ENCODE data around the gene SOX1.

Gene SOX1

DNA sequence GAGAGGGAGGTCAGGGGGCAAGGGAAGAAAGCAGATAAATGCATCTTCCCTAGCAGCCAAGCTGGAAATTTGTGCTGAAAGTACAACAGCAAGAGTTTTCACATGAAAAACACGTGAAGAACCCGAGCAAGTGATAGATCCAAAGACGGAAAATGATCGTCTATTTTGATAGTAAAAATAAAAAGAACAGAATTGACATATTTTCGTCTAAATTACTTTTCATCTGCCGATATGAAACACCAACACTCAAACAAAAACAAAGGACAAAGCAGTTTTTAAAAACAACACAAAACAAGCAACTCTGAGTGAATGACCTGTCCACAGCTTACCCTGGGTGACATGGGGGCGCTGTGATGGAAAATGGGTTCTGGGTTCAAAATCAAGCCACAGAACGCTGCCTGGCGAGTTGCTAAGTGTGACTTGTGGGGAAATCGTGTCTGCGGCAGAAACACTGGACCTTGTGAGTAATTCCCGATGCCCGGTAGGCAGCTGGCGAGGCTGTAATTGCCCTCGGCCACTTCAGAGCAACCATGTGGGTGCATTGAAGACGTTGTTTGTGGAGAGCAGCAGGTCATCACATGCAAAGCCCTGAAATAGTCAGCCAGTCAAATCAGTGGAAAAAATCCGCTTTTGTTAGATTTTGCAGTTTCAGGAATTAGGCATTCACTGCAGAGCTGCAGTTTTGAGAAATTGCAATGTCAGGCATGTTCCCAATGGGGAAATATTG, 7.4 kb downstream of the SOX1 start:
- no peak overlapping the region for H3K27ac ChIP-seq (ENCODE audit: low read length)
- no peak overlapping the region for H3K4me3 ChIP-seq (ENCODE audit: low read depth in 1 of 2, low read length in 2 of 2)
- H3K4me1 ChIP-seq (ENCODE audit: control insufficient read depth in 1 of 2, insufficient read depth in 2 of 2, low read length in 2 of 2), result peaks cover 0 to 21% of the 10 kb centered on the region in 2 donors
- H3K27me3 ChIP-seq (ENCODE audit: low read depth, low read length), result peaks cover 61% of the 10 kb centered on the region
- H3K36me3 ChIP-seq (ENCODE audit: control insufficient read depth in 1 of 2, insufficient read depth in 2 of 2, low read length in 2 of 2), result no peaks in the 10 kb centered on the region
- H3K9me3 ChIP-seq (ENCODE audit: control insufficient read depth in 1 of 2, low read length in 2 of 2), result no peaks in the 10 kb centered on the region

GRCh38 chr13:112077729-112078128, 10.8 kb downstream of the SOX1 start:
- no peak overlapping the region for H3K4me3 ChIP-seq (ENCODE audit: low read depth in 1 of 2, low read length in 2 of 2)
- H3K27me3 ChIP-seq (ENCODE audit: low read depth, low read length), result peaks cover 38% of the 10 kb centered on the region
- peaks cover under 1 to 5% of the 10 kb centered on the region in 2 donors for H3K9me3 ChIP-seq (ENCODE audit: control insufficient read depth in 1 of 2, low read length in 2 of 2)
- H3K27ac ChIP-seq (ENCODE audit: low read length), result no peak overlapping the region
- peaks cover 0 to 13% of the 10 kb centered on the region in 2 donors for H3K4me1 ChIP-seq (ENCODE audit: control insufficient read depth in 1 of 2, insufficient read depth in 2 of 2, low read length in 2 of 2)
- H3K36me3 ChIP-seq (ENCODE audit: control insufficient read depth in 1 of 2, insufficient read depth in 2 of 2, low read length in 2 of 2), result no peaks in the 10 kb centered on the region

GRCh38 chr13:112078216-112078615, 11.3 kb downstream of the SOX1 start:
- peaks cover 38% of the 10 kb centered on the region for H3K27me3 ChIP-seq (ENCODE audit: low read depth, low read length)

DNA sequence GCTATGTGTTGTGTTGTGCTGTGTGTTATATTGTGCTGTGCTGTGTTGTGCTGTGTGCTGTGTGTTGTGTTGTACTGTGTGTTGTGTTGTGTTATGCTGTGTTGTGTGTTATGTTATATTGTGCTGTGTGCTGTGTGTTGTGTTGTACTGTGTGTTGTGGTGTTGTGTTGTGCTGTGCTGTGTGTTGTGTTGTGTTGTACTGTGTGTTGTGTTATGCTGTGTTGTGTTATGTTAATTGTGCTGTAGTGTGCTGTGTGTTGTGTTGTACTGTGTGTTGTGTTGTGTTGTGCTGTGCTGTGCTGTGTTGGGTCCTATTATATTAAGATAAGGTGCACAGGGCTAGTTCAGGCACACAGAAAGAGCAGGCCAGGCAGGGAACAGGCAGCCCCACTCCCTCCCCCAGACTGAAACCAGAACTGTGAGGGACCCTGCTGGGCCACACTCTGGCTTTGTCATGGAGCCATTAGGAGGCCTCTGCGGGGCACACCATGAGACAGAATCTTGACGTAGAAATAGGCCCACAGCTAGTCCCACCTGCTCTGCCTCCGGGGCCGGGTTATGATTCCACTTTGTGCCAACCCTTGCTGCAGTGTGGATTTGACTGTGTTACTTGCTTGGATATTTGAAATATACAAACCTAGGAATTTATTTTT, 12.1 kb downstream of the SOX1 start:
- peaks cover 34% of the 10 kb centered on the region for H3K27me3 ChIP-seq (ENCODE audit: low read depth, low read length)
- H3K4me1 ChIP-seq (ENCODE audit: control insufficient read depth in 1 of 2, insufficient read depth in 2 of 2, low read length in 2 of 2), result peaks cover 0 to under 1% of the 10 kb centered on the region in 2 donors
- peaks cover 13 to 15% of the 10 kb centered on the region in 2 donors for H3K9me3 ChIP-seq (ENCODE audit: control insufficient read depth in 1 of 2, low read length in 2 of 2)
- no peak overlapping the region for H3K27ac ChIP-seq (ENCODE audit: low read length)
- H3K4me3 ChIP-seq (ENCODE audit: low read depth in 1 of 2, low read length in 2 of 2), result no peak overlapping the region
- no peaks in the 10 kb centered on the region for H3K36me3 ChIP-seq (ENCODE audit: control insufficient read depth in 1 of 2, insufficient read depth in 2 of 2, low read length in 2 of 2)

More at GRCh38 chr13:112078216-112078615, 11.3 kb downstream of the SOX1 start:
- H3K27ac ChIP-seq (ENCODE audit: low read length), result no peak overlapping the region
- peaks cover 0 to 8% of the 10 kb centered on the region in 2 donors for H3K4me1 ChIP-seq (ENCODE audit: control insufficient read depth in 1 of 2, insufficient read depth in 2 of 2, low read length in 2 of 2)
- peaks cover 5 to 8% of the 10 kb centered on the region in 2 donors for H3K9me3 ChIP-seq (ENCODE audit: control insufficient read depth in 1 of 2, low read length in 2 of 2)
- no peaks in the 10 kb centered on the region for H3K36me3 ChIP-seq (ENCODE audit: control insufficient read depth in 1 of 2, insufficient read depth in 2 of 2, low read length in 2 of 2)
- H3K4me3 ChIP-seq (ENCODE audit: low read depth in 1 of 2, low read length in 2 of 2), result no peak overlapping the region

- peaks cover 27% of the 10 kb centered on the region for H3K27me3 ChIP-seq (ENCODE audit: low read depth, low read length)
- H3K4me1 ChIP-seq (ENCODE audit: control insufficient read depth in 1 of 2, insufficient read depth in 2 of 2, low read length in 2 of 2), result no peaks in the 10 kb centered on the region
- H3K9me3 ChIP-seq (ENCODE audit: control insufficient read depth in 1 of 2, low read length in 2 of 2), result peaks cover 18 to 22% of the 10 kb centered on the region in 2 donors
- H3K36me3 ChIP-seq (ENCODE audit: control insufficient read depth in 1 of 2, insufficient read depth in 2 of 2, low read length in 2 of 2), result no peaks in the 10 kb centered on the region
- no peak overlapping the region for H3K27ac ChIP-seq (ENCODE audit: low read length)
- no peak overlapping the region for H3K4me3 ChIP-seq (ENCODE audit: low read depth in 1 of 2, low read length in 2 of 2)
Observed at GRCh38 chr13:112079696-112080095, 12.7 kb downstream of the SOX1 start.

DNA sequence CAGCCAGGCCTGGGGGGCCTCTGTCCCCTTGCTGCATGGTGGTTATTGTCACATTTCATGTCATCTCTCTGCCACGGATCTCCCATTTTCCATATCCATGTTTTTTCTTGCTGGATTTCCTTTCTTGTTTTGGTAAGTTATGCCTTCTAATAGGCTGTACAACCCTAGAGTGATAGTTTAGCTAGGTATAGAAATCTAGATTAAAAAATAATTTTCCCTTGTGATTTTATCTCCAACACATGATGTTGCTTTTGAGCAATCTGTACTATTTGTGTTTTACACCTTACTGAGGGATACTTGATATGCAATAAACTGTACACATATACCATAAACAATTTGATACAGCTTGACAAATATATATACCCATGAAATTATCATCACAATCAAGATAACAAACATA, 17.0 kb downstream of the SOX1 start:
- Histone ChIP-seq H3K4me3 (ENCODE audit: low read depth in 1 of 2, low read length in 2 of 2) (no peak overlapping the region), H3K36me3 (ENCODE audit: control insufficient read depth in 1 of 2, insufficient read depth in 2 of 2, low read length in 2 of 2) (no peaks in the 10 kb centered on the region), H3K27ac (ENCODE audit: low read length) (no peak overlapping the region), H3K9me3 (ENCODE audit: control insufficient read depth in 1 of 2, low read length in 2 of 2) (peaks cover 18 to 32% of the 10 kb centered on the region in 2 donors), H3K4me1 (ENCODE audit: control insufficient read depth in 1 of 2, insufficient read depth in 2 of 2, low read length in 2 of 2) (no peaks in the 10 kb centered on the region), H3K27me3 (ENCODE audit: low read depth, low read length) (peaks cover under 1% of the 10 kb centered on the region)

DNA sequence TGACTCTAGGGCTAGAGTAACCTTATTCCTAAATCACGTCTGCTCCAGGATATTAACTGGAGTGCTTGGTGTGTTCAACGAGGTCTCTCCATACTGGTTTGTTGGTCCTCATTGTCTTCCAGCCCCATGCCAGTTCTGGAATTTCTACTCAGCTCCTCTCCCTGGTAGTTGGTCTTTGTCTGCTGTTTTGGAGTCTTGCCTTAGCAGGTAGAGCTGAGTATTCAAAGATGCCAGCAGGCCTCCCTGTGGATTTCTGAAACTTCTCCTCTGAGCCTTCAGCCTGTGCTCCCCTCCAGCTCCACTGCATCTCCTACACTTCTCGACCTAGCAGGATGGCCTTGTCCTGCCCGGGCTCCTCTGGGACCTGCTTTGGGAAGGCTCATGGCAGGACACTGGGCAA, 25.5 kb downstream of the SOX1 start:
- H3K36me3 ChIP-seq (ENCODE audit: control insufficient read depth in 1 of 2, insufficient read depth in 2 of 2, low read length in 2 of 2), result no peaks in the 10 kb centered on the region
- no peaks in the 10 kb centered on the region for H3K4me1 ChIP-seq (ENCODE audit: control insufficient read depth in 1 of 2, insufficient read depth in 2 of 2, low read length in 2 of 2)
- no peaks in the 10 kb centered on the region for H3K27me3 ChIP-seq (ENCODE audit: low read depth, low read length)
- no peaks in the 10 kb centered on the region for H3K9me3 ChIP-seq (ENCODE audit: control insufficient read depth in 1 of 2, low read length in 2 of 2)
- H3K4me3 ChIP-seq (ENCODE audit: low read depth in 1 of 2, low read length in 2 of 2), result no peak overlapping the region
- no peak overlapping the region for H3K27ac ChIP-seq (ENCODE audit: low read length)

- no peaks in the 10 kb centered on the region for H3K4me1 ChIP-seq (ENCODE audit: control insufficient read depth in 1 of 2, insufficient read depth in 2 of 2, low read length in 2 of 2)
- no peak overlapping the region for H3K27ac ChIP-seq (ENCODE audit: low read length)
- no peak overlapping the region for H3K4me3 ChIP-seq (ENCODE audit: low read depth in 1 of 2, low read length in 2 of 2)
- no peaks in the 10 kb centered on the region for H3K27me3 ChIP-seq (ENCODE audit: low read depth, low read length)
- no peaks in the 10 kb centered on the region for H3K9me3 ChIP-seq (ENCODE audit: control insufficient read depth in 1 of 2, low read length in 2 of 2)
- H3K36me3 ChIP-seq (ENCODE audit: control insufficient read depth in 1 of 2, insufficient read depth in 2 of 2, low read length in 2 of 2), result no peaks in the 10 kb centered on the region
Observed at GRCh38 chr13:112095354-112095753, 28.4 kb downstream of the SOX1 start.

- H3K9me3 ChIP-seq (ENCODE audit: control insufficient read depth in 1 of 2, low read length in 2 of 2), result no peaks in the 10 kb centered on the region
- no peak overlapping the region for H3K4me3 ChIP-seq (ENCODE audit: low read depth in 1 of 2, low read length in 2 of 2)
- no peaks in the 10 kb centered on the region for H3K4me1 ChIP-seq (ENCODE audit: control insufficient read depth in 1 of 2, insufficient read depth in 2 of 2, low read length in 2 of 2)
- no peak overlapping the region for H3K27ac ChIP-seq (ENCODE audit: low read length)
- no peaks in the 10 kb centered on the region for H3K36me3 ChIP-seq (ENCODE audit: control insufficient read depth in 1 of 2, insufficient read depth in 2 of 2, low read length in 2 of 2)
- peaks cover 7% of the 10 kb centered on the region for H3K27me3 ChIP-seq (ENCODE audit: low read depth, low read length)
Observed at GRCh38 chr13:112096959-112097358, 30.0 kb downstream of the SOX1 start.

DNA sequence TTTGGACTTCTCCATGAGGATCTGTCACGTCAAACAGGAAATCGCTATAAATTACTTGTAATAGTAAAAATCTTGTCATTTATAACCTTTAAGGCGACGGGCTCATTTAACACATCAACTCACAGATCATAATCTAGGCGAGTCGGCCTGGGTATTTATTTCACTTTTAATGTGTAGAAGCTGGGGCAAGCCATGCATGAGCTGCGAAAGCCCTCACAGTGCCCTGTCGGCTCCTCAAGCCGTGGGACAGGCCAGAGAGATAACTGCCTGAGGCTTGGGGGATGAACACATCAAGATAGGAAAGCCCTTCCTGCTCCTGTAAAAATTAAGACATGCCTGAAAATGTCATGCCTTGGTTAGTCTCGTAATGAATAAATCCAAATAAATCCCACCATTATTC, 30.8 kb downstream of the SOX1 start:
- H3K4me3 ChIP-seq (ENCODE audit: low read depth in 1 of 2, low read length in 2 of 2), result no peak overlapping the region
- peaks cover 14% of the 10 kb centered on the region for H3K27me3 ChIP-seq (ENCODE audit: low read depth, low read length)
- H3K4me1 ChIP-seq (ENCODE audit: control insufficient read depth in 1 of 2, insufficient read depth in 2 of 2, low read length in 2 of 2), result no peaks in the 10 kb centered on the region
- no peaks in the 10 kb centered on the region for H3K9me3 ChIP-seq (ENCODE audit: control insufficient read depth in 1 of 2, low read length in 2 of 2)
- H3K36me3 ChIP-seq (ENCODE audit: control insufficient read depth in 1 of 2, insufficient read depth in 2 of 2, low read length in 2 of 2), result no peaks in the 10 kb centered on the region
- H3K27ac ChIP-seq (ENCODE audit: low read length), result no peak overlapping the region

DNA sequence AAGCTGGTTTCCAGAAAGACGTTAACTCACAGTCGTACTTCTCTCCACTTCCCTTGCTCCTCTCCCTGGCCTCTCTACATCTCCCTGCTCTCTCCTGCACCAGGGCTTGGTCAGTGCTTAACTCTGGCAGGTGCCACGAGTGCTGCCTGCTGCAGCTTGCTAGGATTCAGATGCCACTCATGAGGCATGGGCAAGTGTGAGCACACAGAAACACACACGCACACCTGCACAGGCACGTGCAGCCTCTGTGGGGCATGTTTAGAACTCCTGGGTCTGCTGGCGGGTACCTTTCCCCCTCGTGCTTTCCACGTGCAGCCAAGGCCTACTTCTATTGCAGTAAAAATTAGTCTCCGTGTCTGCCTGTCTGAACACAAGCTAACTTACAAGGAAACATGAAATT, 31.8 kb downstream of the SOX1 start:
- peaks cover 21% of the 10 kb centered on the region for H3K27me3 ChIP-seq (ENCODE audit: low read depth, low read length)
- H3K36me3 ChIP-seq (ENCODE audit: control insufficient read depth in 1 of 2, insufficient read depth in 2 of 2, low read length in 2 of 2), result no peaks in the 10 kb centered on the region
- no peak overlapping the region for H3K4me3 ChIP-seq (ENCODE audit: low read depth in 1 of 2, low read length in 2 of 2)
- peaks cover 0 to 4% of the 10 kb centered on the region in 2 donors for H3K4me1 ChIP-seq (ENCODE audit: control insufficient read depth in 1 of 2, insufficient read depth in 2 of 2, low read length in 2 of 2)
- no peak overlapping the region for H3K27ac ChIP-seq (ENCODE audit: low read length)
- H3K9me3 ChIP-seq (ENCODE audit: control insufficient read depth in 1 of 2, low read length in 2 of 2), result no peaks in the 10 kb centered on the region
